BLaER1 treated with 17β-estradiol and CSF1 and Interleukin-3, amounts not matched to agents 10 nM and 100 nM (cell line): Measurements from ENCODE around the gene FAM204A.

Source experiments
- H3K27ac ChIP-seq, 11 experiments: shearing (Covaris generic); formaldehyde crosslinking; 2 replicates each; pipeline ENCODE4 v1.8.1; 2022
- H3K27me3 ChIP-seq, 11 experiments: shearing (Covaris generic); formaldehyde crosslinking; 2 replicates each; pipeline ENCODE4 v1.8.1; 2022
- H3K36me3 ChIP-seq, 11 experiments: shearing (Covaris generic); formaldehyde crosslinking; 2 replicates each; pipeline ENCODE4 v1.8.1; 2022
- H3K4me1 ChIP-seq, 10 experiments: shearing (Covaris generic); formaldehyde crosslinking; 2 replicates each; pipeline ENCODE4 v1.8.1; 2022
- H3K4me2 ChIP-seq, 11 experiments: shearing (Covaris generic); formaldehyde crosslinking; 2 replicates each; pipeline ENCODE4 v1.8.1; 2022
- H3K4me3 ChIP-seq, 10 experiments: shearing (Covaris generic); formaldehyde crosslinking; 2 replicates each; pipeline ENCODE4 v1.8.1; 2022
- H3K9ac ChIP-seq, 11 experiments: shearing (Covaris generic); formaldehyde crosslinking; 2 replicates each; pipeline ENCODE4 v1.8.1; 2022
- H3K9me3 ChIP-seq, 11 experiments: shearing (Covaris generic); formaldehyde crosslinking; replicated peaks in 1 of 11; 2 replicates each; pipeline ENCODE4 v1.8.1; 2022
- H4K20me1 ChIP-seq, 11 experiments: shearing (Covaris generic); formaldehyde crosslinking; 2 replicates each; pipeline ENCODE4 v1.8.1; 2022
- Cebpa-rat ChIP-seq, 11 experiments: shearing (Covaris generic); IDR thresholded peaks; 2 replicates each; pipeline ENCODE4 v1.8.1; 2022

FAM204A gene

GRCh38 chr10:118262538-118262937 is 79.6 kb downstream of the FAM204A start:
- Histone ChIP-seq H4K20me1 (no peaks in the 10 kb centered on the region), H3K4me3 (no peak overlapping the region), H3K9me3 (no peaks in the 10 kb centered on the region), H3K27me3 (no peaks in the 10 kb centered on the region), H3K9ac (no peak overlapping the region), H3K36me3 (no peaks in the 10 kb centered on the region), H3K4me1 (no peaks in the 10 kb centered on the region), H3K27ac (no peak overlapping the region), H3K4me2 (no peak overlapping the region)
- no peak for TF ChIP-seq Cebpa-rat (IDR thresholded peaks at IDR 0.05)

DNA sequence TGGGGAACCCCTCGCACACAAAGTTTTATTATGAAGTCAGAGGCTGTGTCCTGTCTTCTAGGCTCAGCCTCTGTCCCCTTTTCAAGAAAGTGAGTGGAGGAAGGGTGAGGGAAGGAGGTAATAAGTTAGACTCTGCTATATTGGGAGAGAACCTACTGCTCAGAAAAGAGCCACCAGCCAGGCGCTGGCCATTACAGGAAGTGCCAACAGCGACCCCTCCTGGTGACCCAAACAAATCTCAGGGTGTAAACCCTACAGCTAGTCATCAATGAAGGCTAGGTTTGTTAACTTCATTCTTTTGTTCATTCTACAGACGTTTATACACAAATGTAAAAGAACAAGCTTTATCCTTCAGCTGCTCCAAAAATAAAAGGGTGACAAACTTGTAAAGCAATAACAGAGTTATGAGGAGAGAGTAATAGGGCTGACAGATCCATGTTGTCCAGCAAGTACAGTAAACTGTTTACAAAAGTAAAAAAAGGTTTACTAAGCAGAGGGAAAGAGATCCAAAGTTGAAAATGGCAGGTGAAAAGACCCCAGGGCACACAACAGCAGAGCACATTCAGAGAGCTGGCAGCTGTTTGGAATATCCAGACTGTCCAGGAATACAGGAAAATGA is 82.7 kb downstream of the FAM204A start:
- Histone ChIP-seq H3K4me1 (no peaks in the 10 kb centered on the region), H3K9me3 (no peaks in the 10 kb centered on the region), H3K4me2 (no peak overlapping the region), H3K9ac (no peak overlapping the region), H3K27ac (no peak overlapping the region), H4K20me1 (no peaks in the 10 kb centered on the region), H3K36me3 (no peaks in the 10 kb centered on the region), H3K27me3 (no peaks in the 10 kb centered on the region), H3K4me3 (no peak overlapping the region)
- TF ChIP-seq Cebpa-rat (IDR thresholded peaks at IDR 0.05), result no peak

DNA sequence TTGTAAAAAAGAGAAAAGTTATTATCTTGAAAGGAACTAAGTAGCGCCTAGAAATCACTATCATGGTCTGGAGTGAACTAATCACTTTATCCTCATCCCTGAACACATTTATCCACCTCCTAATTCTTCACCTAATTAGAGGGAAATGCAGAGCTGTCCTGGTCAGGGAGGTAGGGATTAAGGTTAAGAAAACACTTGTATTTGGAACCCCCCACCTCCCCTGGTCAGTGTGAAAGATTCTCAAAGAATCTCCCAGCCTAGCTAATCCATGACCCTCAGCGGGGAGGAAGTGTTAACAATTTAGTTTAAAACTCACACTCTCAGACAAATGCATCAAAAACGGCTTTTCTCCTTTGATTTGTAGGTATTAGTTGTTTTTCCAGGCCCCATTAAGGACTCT is 83.8 kb downstream of the FAM204A start:
- no peaks in the 10 kb centered on the region for H3K36me3 ChIP-seq
- H3K9me3 ChIP-seq, result no peaks in the 10 kb centered on the region
- no peaks in the 10 kb centered on the region for H3K27me3 ChIP-seq
- TF ChIP-seq Cebpa-rat (IDR thresholded peaks at IDR 0.05), result no peak
- no peak overlapping the region for H3K9ac ChIP-seq
- no peak overlapping the region for H3K4me2 ChIP-seq
- H3K27ac ChIP-seq, result no peak overlapping the region
- H3K4me1 ChIP-seq, result no peaks in the 10 kb centered on the region
- H4K20me1 ChIP-seq, result no peaks in the 10 kb centered on the region
- no peak overlapping the region for H3K4me3 ChIP-seq

GRCh38 chr10:118256825-118257570 is 85.1 kb downstream of the FAM204A start:
- Histone ChIP-seq H3K27me3 (no peaks in the 10 kb centered on the region), H3K9ac (no peak overlapping the region), H4K20me1 (no peaks in the 10 kb centered on the region), H3K9me3 (no peaks in the 10 kb centered on the region), H3K4me2 (no peak overlapping the region), H3K36me3 (no peaks in the 10 kb centered on the region), H3K4me3 (no peak overlapping the region), H3K27ac (no peak overlapping the region), H3K4me1 (no peaks in the 10 kb centered on the region)
- no peak for TF ChIP-seq Cebpa-rat (IDR thresholded peaks at IDR 0.05)

GRCh38 chr10:118256209-118256608 is 85.9 kb downstream of the FAM204A start:
- Histone ChIP-seq H3K36me3 (no peaks in the 10 kb centered on the region), H3K4me3 (no peak overlapping the region), H4K20me1 (no peaks in the 10 kb centered on the region), H3K27ac (no peak overlapping the region), H3K9ac (no peak overlapping the region), H3K4me2 (no peak overlapping the region), H3K27me3 (no peaks in the 10 kb centered on the region), H3K9me3 (no peaks in the 10 kb centered on the region), H3K4me1 (no peaks in the 10 kb centered on the region)
- TF ChIP-seq Cebpa-rat (IDR thresholded peaks at IDR 0.05), result no peak

GRCh38 chr10:118255355-118255754 is 86.8 kb downstream of the FAM204A start:
- no peaks in the 10 kb centered on the region for H4K20me1 ChIP-seq
- H3K27me3 ChIP-seq, result no peaks in the 10 kb centered on the region
- no peak overlapping the region for H3K4me3 ChIP-seq
- no peaks in the 10 kb centered on the region for H3K36me3 ChIP-seq
- no peaks in the 10 kb centered on the region for H3K9me3 ChIP-seq
- H3K4me1 ChIP-seq, result no peaks in the 10 kb centered on the region
- no peak for TF ChIP-seq Cebpa-rat (IDR thresholded peaks at IDR 0.05)
- no peak overlapping the region for H3K27ac ChIP-seq
- H3K4me2 ChIP-seq, result no peak overlapping the region
- H3K9ac ChIP-seq, result no peak overlapping the region

DNA sequence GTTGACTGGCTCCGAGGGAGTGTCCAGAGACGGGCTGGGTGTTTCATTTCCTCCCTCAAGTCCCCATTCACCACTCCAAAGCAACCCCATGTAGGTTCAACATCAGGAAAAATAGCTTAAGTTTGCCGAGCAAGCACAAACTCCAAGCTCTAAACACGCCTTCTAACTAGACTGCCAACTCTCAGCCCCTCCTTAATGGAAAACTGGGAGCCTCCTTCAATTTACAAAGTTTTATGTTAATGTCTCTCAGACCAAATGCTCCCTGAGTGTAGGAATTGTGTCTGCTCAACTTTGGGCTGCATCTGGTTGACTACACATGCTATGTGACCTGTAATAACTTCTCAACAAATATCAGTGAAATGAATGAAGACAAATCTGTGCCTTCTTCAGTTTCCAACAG is 87.5 kb downstream of the FAM204A start:
- H3K4me3 ChIP-seq, result no peak overlapping the region
- H3K9ac ChIP-seq, result no peak overlapping the region
- no peaks in the 10 kb centered on the region for H4K20me1 ChIP-seq
- TF ChIP-seq Cebpa-rat (IDR thresholded peaks at IDR 0.05), result no peak
- no peak overlapping the region for H3K27ac ChIP-seq
- no peak overlapping the region for H3K4me2 ChIP-seq
- no peaks in the 10 kb centered on the region for H3K27me3 ChIP-seq
- no peaks in the 10 kb centered on the region for H3K36me3 ChIP-seq
- H3K9me3 ChIP-seq, result no peaks in the 10 kb centered on the region
- no peaks in the 10 kb centered on the region for H3K4me1 ChIP-seq

- Histone ChIP-seq H3K4me1 (no peaks in the 10 kb centered on the region), H3K36me3 (no peaks in the 10 kb centered on the region), H3K9me3 (no peaks in the 10 kb centered on the region), H4K20me1 (no peaks in the 10 kb centered on the region), H3K27me3 (no peaks in the 10 kb centered on the region), H3K27ac (no peak overlapping the region), H3K9ac (no peak overlapping the region), H3K4me3 (no peak overlapping the region), H3K4me2 (no peak overlapping the region)
- no peak for TF ChIP-seq Cebpa-rat (IDR thresholded peaks at IDR 0.05)
These were observed 88.7 kb downstream of the FAM204A start for GRCh38 chr10:118253397-118253796.

GRCh38 chr10:118251791-118252190 is 90.3 kb downstream of the FAM204A start:
- Histone ChIP-seq H3K9ac (no peak overlapping the region), H3K36me3 (no peaks in the 10 kb centered on the region), H3K4me1 (no peaks in the 10 kb centered on the region), H4K20me1 (no peaks in the 10 kb centered on the region), H3K27ac (no peak overlapping the region), H3K4me2 (no peak overlapping the region), H3K27me3 (peaks cover 0 to 2% (median 0%) of the 10 kb centered on the region in 11 experiments; a peak in 3 of 22 replicates), H3K4me3 (no peak overlapping the region), H3K9me3 (no peaks in the 10 kb centered on the region)
- no peak for TF ChIP-seq Cebpa-rat (IDR thresholded peaks at IDR 0.05)

GRCh38 chr10:118249714-118250113 is 92.4 kb downstream of the FAM204A start:
- H3K9ac ChIP-seq, result no peak overlapping the region
- no peak overlapping the region for H3K27ac ChIP-seq
- H3K27me3 ChIP-seq, result peaks cover 0 to 10% (median 0%) of the 10 kb centered on the region in 11 experiments; a peak in 4 of 22 replicates
- no peak overlapping the region for H3K4me3 ChIP-seq
- H4K20me1 ChIP-seq, result no peaks in the 10 kb centered on the region
- TF ChIP-seq Cebpa-rat (IDR thresholded peaks at IDR 0.05), result no peak
- no peaks in the 10 kb centered on the region for H3K36me3 ChIP-seq
- no peaks in the 10 kb centered on the region for H3K9me3 ChIP-seq
- no peak overlapping the region for H3K4me2 ChIP-seq
- H3K4me1 ChIP-seq, result no peaks in the 10 kb centered on the region
